ENCODE measurements around the gene SCAPER.

- no peak for TF ChIP-seq CTCF (IDR thresholded peaks at IDR 0.05)
- TF ChIP-seq EP300 (IDR thresholded peaks at IDR 0.05), result no peak
- no peak for TF ChIP-seq POLR2A (IDR thresholded peaks at IDR 0.05; ENCODE audit: low read depth)
These were observed 11.2 kb upstream of the SCAPER start for GRCh38 chr15:76916369-76916768.

Data from esophagus muscularis mucosa (tissue), 4 donors.